Measurements from ENCODE around the gene SH3RF3. TPM values are rescaled to one million over a fixed set of nuclear protein-coding genes. Genes with fewer than 3 reads are reported as not detected.

Gene SH3RF3
- polyA plus RNA-seq, 1 of the 3 experiments (the other 2 are of a cell fraction): 1.9 TPM

GRCh38 chr2:109148991-109149645, 20.1 kb downstream of the SH3RF3 start:
- Histone ChIP-seq H2AFZ (ENCODE audit: low read depth) (no peak overlapping the region), H3K4me1 (ENCODE audit: control insufficient read depth in 1 of 2, insufficient read depth in 2 of 2, low read depth in 1 of 2, low read length in 1 of 2) (peaks cover 0 to 21% of the 10 kb centered on the region in 2 experiments; a peak in 1 of 4 replicates), H3K27ac (ENCODE audit: low read depth in 2 of 2, low read length in 1 of 2) (no peak overlapping the region), H3F3A (replicated peaks; ENCODE audit: insufficient read depth) (peaks cover 4% of the 10 kb centered on the region), H3K9me3 (no peaks in the 10 kb centered on the region), H3K27me3 (ENCODE audit: insufficient read depth) (no peaks in the 10 kb centered on the region), H3K36me3 (replicated peaks in 1 of 2; ENCODE audit: control insufficient read depth in 1 of 2, insufficient read depth in 2 of 2, low read length in 1 of 2) (no peaks in the 10 kb centered on the region), H3K9me2 (no peaks in the 10 kb centered on the region), H3K79me2 (ENCODE audit: insufficient read depth) (peaks cover 70% of the 10 kb centered on the region), H3K4me2 (no peak overlapping the region), H3K4me3 (ENCODE audit: low read depth in 2 of 2, low read length in 1 of 2) (no peak overlapping the region), H4K20me1 (ENCODE audit: insufficient read depth) (peaks cover 38% of the 10 kb centered on the region), H3K9ac (no peak overlapping the region)
- CTCF ChIA-PET: interaction anchor here (1.0 kb wide), 1 partner anchor 361 kb away, joined by 4 read pairs; no protein-coding TSS in a partner anchor
- TF ChIP-seq CTCF (IDR thresholded peaks at IDR 0.05): no peak
- no peak for TF ChIP-seq JUND (IDR thresholded peaks at IDR 0.05)
- no peak for TF ChIP-seq TCF12 (IDR thresholded peaks at IDR 0.05)
- no peak for TF ChIP-seq TEAD4 (IDR thresholded peaks at IDR 0.05; ENCODE audit: borderline replicate concordance, insufficient read depth)
- TF ChIP-seq, protein P1, sequence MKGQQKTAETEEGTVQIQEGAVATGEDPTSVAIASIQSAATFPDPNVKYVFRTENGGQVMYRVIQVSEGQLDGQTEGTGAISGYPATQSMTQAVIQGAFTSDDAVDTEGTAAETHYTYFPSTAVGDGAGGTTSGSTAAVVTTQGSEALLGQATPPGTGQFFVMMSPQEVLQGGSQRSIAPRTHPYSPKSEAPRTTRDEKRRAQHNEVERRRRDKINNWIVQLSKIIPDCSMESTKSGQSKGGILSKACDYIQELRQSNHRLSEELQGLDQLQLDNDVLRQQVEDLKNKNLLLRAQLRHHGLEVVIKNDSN (IDR thresholded peaks at IDR 0.05; ENCODE audit: borderline replicate concordance, low read depth): no peak
- no peak for TF ChIP-seq SIN3A (IDR thresholded peaks at IDR 0.05; ENCODE audit: borderline replicate concordance, low read depth, low read length)
- TF ChIP-seq CHD2 (IDR thresholded peaks at IDR 0.05; ENCODE audit: low read length, partially characterized antibody): no peak
- TF ChIP-seq NFIC (IDR thresholded peaks at IDR 0.05; ENCODE audit: borderline replicate concordance): no peak
- TF ChIP-seq YY1 (IDR thresholded peaks at IDR 0.05; ENCODE audit: low read depth): no peak
- TF ChIP-seq EP300 (IDR thresholded peaks at IDR 0.05; ENCODE audit: borderline replicate concordance in 1 of 2, low read depth in 1 of 2, low read length in 1 of 2): no peak
- TF ChIP-seq RCOR1 (IDR thresholded peaks at IDR 0.05; ENCODE audit: low read length): no peak
- TF ChIP-seq GABPA (IDR thresholded peaks at IDR 0.05; ENCODE audit: low read depth): no peak
- TF ChIP-seq RXRA (IDR thresholded peaks at IDR 0.05; ENCODE audit: borderline replicate concordance, low read depth): no peak
- no peak for TF ChIP-seq NRF1 (IDR thresholded peaks at IDR 0.05; ENCODE audit: low read depth, low read length)
- TF ChIP-seq ELF1 (IDR thresholded peaks at IDR 0.05): no peak
- POLR2A ChIA-PET: no interaction called here
- WGBS (ENCODE audit: low lambda C conversion rate): 88% methylated on average over 8 of the region's 8 CpGs
- no peak for DNase-seq

DNA sequence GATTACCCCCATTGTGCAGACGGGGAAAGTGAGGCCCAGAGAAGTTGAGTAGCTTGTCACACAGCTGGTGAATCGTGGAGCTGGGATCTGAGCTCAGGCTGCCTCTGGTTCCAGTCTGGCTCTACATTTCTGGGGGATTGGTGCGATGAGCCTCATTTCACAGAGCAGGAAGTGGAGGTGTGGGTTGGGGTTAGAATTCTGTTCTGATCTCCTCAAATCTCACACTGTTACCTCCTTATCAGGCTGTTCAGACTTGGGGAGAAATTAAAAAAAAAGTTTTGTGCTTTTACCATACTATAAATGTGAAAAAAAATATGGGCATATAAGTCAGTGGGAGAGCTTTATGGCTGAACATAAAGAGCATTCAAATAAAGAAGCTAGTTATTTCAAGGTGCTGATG, 21.6 kb downstream of the SH3RF3 start:
- Histone ChIP-seq H3K9me3 (no peaks in the 10 kb centered on the region), H3K4me2 (no peak overlapping the region), H3K27ac (ENCODE audit: low read depth in 2 of 2, low read length in 1 of 2) (no peak overlapping the region), H3K27me3 (ENCODE audit: insufficient read depth) (no peaks in the 10 kb centered on the region), H3K4me3 (ENCODE audit: low read depth in 2 of 2, low read length in 1 of 2) (no peak overlapping the region), H4K20me1 (ENCODE audit: insufficient read depth) (peaks cover 34% of the 10 kb centered on the region), H3K4me1 (ENCODE audit: control insufficient read depth in 1 of 2, insufficient read depth in 2 of 2, low read depth in 1 of 2, low read length in 1 of 2) (peaks cover 0 to 31% of the 10 kb centered on the region in 2 experiments; a peak in 1 of 4 replicates), H2AFZ (ENCODE audit: low read depth) (no peak overlapping the region), H3F3A (replicated peaks; ENCODE audit: insufficient read depth) (peaks cover 4% of the 10 kb centered on the region), H3K9ac (no peak overlapping the region), H3K9me2 (no peaks in the 10 kb centered on the region), H3K36me3 (replicated peaks in 1 of 2; ENCODE audit: control insufficient read depth in 1 of 2, insufficient read depth in 2 of 2, low read length in 1 of 2) (no peaks in the 10 kb centered on the region), H3K79me2 (ENCODE audit: insufficient read depth) (peaks cover 78% of the 10 kb centered on the region)
- 78% methylated on average over 3 of the region's 3 CpGs for whole genome bisulfite sequencing (ENCODE audit: low lambda C conversion rate)
- POLR2A ChIA-PET: no interaction called here
- CTCF ChIA-PET: no interaction called here
- no peak for TF ChIP-seq USF2 (IDR thresholded peaks at IDR 0.05; ENCODE audit: borderline replicate concordance, low read depth, low read length)
- no peak for DNase-seq

All from SK-N-SH (cell line).